Ovary (tissue), 9 donors: ENCODE data around the gene ZNF236. TPM values are rescaled to one million over a fixed set of nuclear protein-coding genes. Genes with fewer than 3 reads are reported as not detected.
A peak's percentile ranks its signal among the peaks of the same experiment; 100 is the strongest.

Experiments used
- DNase-seq, 5 donors: peaks; one replicate each; pipeline ENCODE4 v3.0.0-alpha.2; 2019 to 2020
- H3K27ac ChIP-seq, 2 donors: fragments of 200-600 bp; one replicate each; pipeline versions ENCODE4 v1.5.1 to v1.8.0; 2019 to 2022
- H3K27me3 ChIP-seq: fragments of 200-600 bp; one replicate; pipeline ENCODE4 v1.8.0; 2022
- H3K36me3 ChIP-seq: fragments of 200-600 bp; sonication (generic); one replicate; pipeline ENCODE4 v1.5.1; 2019
- H3K4me1 ChIP-seq: one replicate; pipeline ENCODE4 v1.8.1; 2013; ENCODE audit warnings: mild to moderate bottlenecking, moderate library complexity; ENCODE audit not compliant: insufficient read depth
- H3K4me3 ChIP-seq: fragments of 200-600 bp; sonication (generic); one replicate; pipeline ENCODE4 v1.5.1; 2017
- H3K9me3 ChIP-seq, 2 donors: fragments of 200-600 bp in 1 of 2; sonication (generic) in 1 of 2; one replicate each; pipeline versions ENCODE4 v1.5.1 to v1.8.1; 2013 to 2019; ENCODE audit warnings: mild to moderate bottlenecking in 1 of 2, moderate library complexity in 1 of 2
- CTCF ChIP-seq, 3 donors: fragments of 450-650 bp in 2 of 3; fragments of 200-600 bp in 1 of 3; IDR thresholded peaks; one replicate each; pipeline versions ENCODE4 v1.5.1 to v1.8.0; 2016 to 2022; ENCODE audit warnings: antibody characterized with exemption in 3 of 3, mild to moderate bottlenecking in 1 of 3
- EP300 ChIP-seq: sonication (generic); formaldehyde crosslinking; IDR thresholded peaks from one replicate; pipeline ENCODE4 v1.6.1; 2017; ENCODE audit warnings: antibody characterized with exemption
- POLR2A ChIP-seq: fragments of 450-650 bp; IDR thresholded peaks from one replicate; pipeline ENCODE4 v1.6.1; 2017; ENCODE audit warnings: antibody characterized with exemption, mild to moderate bottlenecking, moderate library complexity
- WGBS, 3 donors: extraction: QIAGEN DNeasy Blood & Tissue Kit in 1 of 3; methylation state at CpG; one replicate each; pipeline versions ENCODE4 v1.1.5 to v1.1.7; 2013 to 2017; 5-methylcytosine and 5-hydroxymethylcytosine counted together
- intact Hi-C, 4 donors: fragments of 100-400 bp; cut with DNase I; formaldehyde crosslinking; loops; one replicate each; pipeline versions ENCODE4 v1.11.0 to v1.15.1; 2022 to 2023
- polyA plus RNA-seq, 2 donors: library from polyadenylated mRNA; stranded (reverse); fragments of 200-250 nt in 1 of 2; fragments of 350-450 nt in 1 of 2; fragmentation: Illumina TruSeq in 1 of 2; extraction: RNeasy Lipid Tissue Mini Kit (QIAGEN cat#74804) in 1 of 2; gene quantifications; one replicate each; pipeline ENCODE4 v1.2.3, GENCODE V29; 2013 to 2014
- total RNA-seq, 7 donors: library from RNA; depleted of rRNA in 2 of 7; stranded (reverse); fragments of >200 nt in 2 of 7; fragmentation: NEBNext Ultra II Directional in 3 of 7; extraction: Animal tissue kit (Norgen Biotek cat#: 25700) in 3 of 7; gene quantifications; one replicate each; pipeline versions ENCODE4 v1.1.0 to v1.2.4, GENCODE V29; 2016 to 2023
- donor health status: DM: no; HTN: no; CAD: no; lungs with moderate emphysema.
- donor health status: DM: no; HTN: no; CAD: no.
- donor health status: Bipolar disorder and iron deficiency.
- donor health status: DM: yes; HTN: yes; CAD: no.
- donor health status: DM: no; HTN: no; CAD: no.
- donor health status: DM: yes; HTN: yes; CAD: no.

Gene ZNF236
- total and polyA plus RNA-seq, 9 donors: 3.9 to 30.3 (median 24.1) TPM

DNA sequence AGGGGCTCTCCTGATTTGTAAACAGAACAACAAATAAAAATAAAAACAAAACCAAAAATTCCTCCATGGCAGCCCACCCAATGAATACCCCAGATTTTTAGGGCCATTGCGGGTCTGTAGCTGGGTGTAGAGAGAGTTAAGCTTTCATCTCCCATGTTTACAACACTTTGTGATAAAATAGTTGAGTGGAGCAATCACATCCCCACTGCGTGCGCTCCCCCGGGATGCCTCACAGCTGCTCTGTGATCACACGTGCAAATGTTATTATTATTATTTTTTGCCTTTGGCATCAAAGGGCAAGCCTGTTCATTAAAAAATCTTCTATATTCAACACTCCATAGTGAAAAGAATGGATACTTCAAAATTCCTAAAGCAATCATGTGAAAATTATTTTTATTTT is 192.2 kb downstream of the ZNF236 start:
- DNase-seq: peak in 3 of 5 donors; percentile 56 to 68 (median 58)
- no peaks in the 10 kb centered on the region for H3K27me3 ChIP-seq
- no peaks in the 10 kb centered on the region for H3K9me3 ChIP-seq
- H3K27ac ChIP-seq: peak overlapping the region; percentile 47 to 74
- H3K4me1 ChIP-seq: peaks cover 12% of the 10 kb centered on the region
- WGBS, 3 donors: 9 to 25% (median 20%) methylated on average over 5 of the region's 5 CpGs
- intact Hi-C loops: loop anchor here in 1 of 4 donors (10.0 kb wide), 1 partner anchor 90 kb away; no protein-coding TSS in a partner anchor
- H3K4me3 ChIP-seq: no peak overlapping the region
- no peaks in the 10 kb centered on the region for H3K36me3 ChIP-seq
- TF ChIP-seq CTCF (IDR thresholded peaks at IDR 0.05): no peak
- TF ChIP-seq EP300: no peak
- TF ChIP-seq POLR2A: no peak

DNA sequence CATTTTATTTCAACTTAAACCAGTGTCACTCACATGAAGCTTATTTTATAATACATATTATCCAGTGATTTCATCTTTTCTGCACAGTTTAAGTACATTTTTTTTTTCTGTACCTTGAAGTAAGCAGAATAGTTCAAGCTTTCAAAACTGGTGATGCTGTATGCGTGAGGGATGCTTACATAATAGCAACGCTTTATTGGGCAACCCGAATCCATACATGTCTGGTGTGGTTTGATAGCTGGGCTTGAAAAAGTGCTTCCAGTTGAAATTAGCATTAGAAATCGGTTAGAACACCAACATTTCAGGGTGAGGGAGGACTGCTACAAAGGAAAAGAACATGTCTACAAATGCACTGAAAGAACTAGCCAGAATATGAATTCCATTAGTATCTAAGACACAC is 192.8 kb downstream of the ZNF236 start:
- no peak for DNase-seq
- H3K4me3 ChIP-seq: no peak overlapping the region
- peaks cover 12% of the 10 kb centered on the region for H3K4me1 ChIP-seq
- intact Hi-C loops: loop anchor here in 1 of 4 donors (10.0 kb wide), 1 partner anchor 90 kb away; no protein-coding TSS in a partner anchor
- no peaks in the 10 kb centered on the region for H3K27me3 ChIP-seq
- TF ChIP-seq CTCF (IDR thresholded peaks at IDR 0.05) (no peak), POLR2A (no peak), EP300 (no peak)
- H3K27ac ChIP-seq: peak overlapping the region in 1 of 2 donors; percentile 74
- no peaks in the 10 kb centered on the region for H3K9me3 ChIP-seq
- 56 to 77% (median 63%) methylated on average over 4 of the region's 4 CpGs for whole genome bisulfite sequencing, 3 donors
- no peaks in the 10 kb centered on the region for H3K36me3 ChIP-seq

- Histone ChIP-seq H3K4me1 (peaks cover 12% of the 10 kb centered on the region), H3K9me3 (no peaks in the 10 kb centered on the region), H3K27ac (peak overlapping the region in 1 of 2 donors; percentile 74), H3K4me3 (no peak overlapping the region), H3K36me3 (no peaks in the 10 kb centered on the region), H3K27me3 (no peaks in the 10 kb centered on the region)
- 81 to 84% (median 83%) methylated on average over 16 of the region's 16 CpGs for WGBS, 3 donors
- intact Hi-C loops: loop anchor here in 1 of 4 donors (10.0 kb wide), 1 partner anchor 89 kb away; no protein-coding TSS in a partner anchor
- no peak for TF ChIP-seq CTCF (IDR thresholded peaks at IDR 0.05)
- no peak for TF ChIP-seq EP300
- TF ChIP-seq POLR2A: no peak
- DNase-seq: no peak
Measured at GRCh38 chr18:77015771-77016710, 193.7 kb downstream of the ZNF236 start.

DNA sequence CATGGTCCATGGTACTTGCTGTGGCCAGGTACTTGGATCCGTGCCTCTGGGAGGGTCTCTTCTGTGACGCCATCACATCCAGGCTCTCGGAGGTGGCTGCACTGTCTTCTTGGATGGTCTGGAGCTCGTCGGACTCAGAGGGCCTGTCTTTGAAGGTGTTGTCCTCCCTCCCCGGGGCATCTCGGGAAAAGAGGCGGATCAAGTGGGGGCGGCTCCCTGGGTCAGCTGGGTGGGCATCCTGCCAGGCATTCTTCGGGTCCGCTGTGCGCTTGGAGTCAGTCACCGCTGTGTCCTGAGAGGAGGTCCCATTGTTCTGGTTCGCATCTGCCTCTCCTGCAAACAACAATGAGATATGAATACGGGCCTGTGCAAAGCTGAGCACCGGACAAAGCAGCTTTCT is 194.6 kb downstream of the ZNF236 start:
- no peaks in the 10 kb centered on the region for H3K9me3 ChIP-seq
- no peaks in the 10 kb centered on the region for H3K27me3 ChIP-seq
- H3K36me3 ChIP-seq: no peaks in the 10 kb centered on the region
- intact Hi-C loops: loop anchor here in 1 of 4 donors (10.0 kb wide), 1 partner anchor 88 kb away; no protein-coding TSS in a partner anchor
- DNase-seq: no peak
- H3K4me3 ChIP-seq: no peak overlapping the region
- H3K27ac ChIP-seq: no peak overlapping the region
- peaks cover 12% of the 10 kb centered on the region for H3K4me1 ChIP-seq
- WGBS, 3 donors: 87 to 94% (median 89%) methylated on average over 16 of the region's 16 CpGs
- TF ChIP-seq CTCF (IDR thresholded peaks at IDR 0.05) (no peak), POLR2A (no peak), EP300 (no peak)
